ENCODE measurements around the gene SLC44A4.

The SLC44A4 gene

GRCh38 chr6:31881136-31881859 lies 2.5 kb upstream of the SLC44A4 start:
- H3K27ac ChIP-seq: peak overlapping the region; percentile 5; the same call in 1 of the 2 replicates
- no peak for TF ChIP-seq CTCF (conservative IDR thresholded peaks at IDR 0.05)

- H3K27ac ChIP-seq: peak overlapping the region; percentile 5; the same call in 1 of the 2 replicates
- TF ChIP-seq CTCF (conservative IDR thresholded peaks at IDR 0.05): no peak
These were observed 1.8 kb upstream of the SLC44A4 start for GRCh38 chr6:31880616-31881015.

GRCh38 chr6:31879901-31880300 lies 1.1 kb upstream of the SLC44A4 start:
- TF ChIP-seq CTCF (conservative IDR thresholded peaks at IDR 0.05): no peak
- H3K27ac ChIP-seq: peak overlapping the region; percentile 99; the same call in 1 of the 2 replicates

- TF ChIP-seq CTCF (conservative IDR thresholded peaks at IDR 0.05): no peak
- peak overlapping the region; percentile 99 for H3K27ac ChIP-seq
These were observed 346 bp upstream of the SLC44A4 start for GRCh38 chr6:31879143-31879542.

GRCh38 chr6:31878222-31878621 lies 575 bp downstream of the SLC44A4 start:
- H3K27ac ChIP-seq: peak overlapping the region; percentile 99
- no peak for TF ChIP-seq CTCF (conservative IDR thresholded peaks at IDR 0.05)

- TF ChIP-seq CTCF (conservative IDR thresholded peaks at IDR 0.05): no peak
- peak overlapping the region; percentile 99 for H3K27ac ChIP-seq
These were observed 1.1 kb downstream of the SLC44A4 start for GRCh38 chr6:31877651-31878161.

- no peak for TF ChIP-seq CTCF (conservative IDR thresholded peaks at IDR 0.05)
- H3K27ac ChIP-seq: peak overlapping the region; percentile 99
These were observed 1.6 kb downstream of the SLC44A4 start for GRCh38 chr6:31877125-31877650.

All from VCaP (cell line).